Peyer's patch (tissue), 4 donors: Measurements from ENCODE around the gene FOXA3. TPM values are rescaled to one million over a fixed set of nuclear protein-coding genes. Genes with fewer than 3 reads are reported as not detected.

Experiments
- DNase-seq, 3 donors: peaks; one replicate each; pipeline ENCODE4 v3.0.0-alpha.2; 2017 to 2019
- H3K27ac ChIP-seq, 4 donors: fragments of 200-600 bp; sonication (generic); one replicate each; pipeline ENCODE4 v1.5.1; 2016 to 2019
- H3K27me3 ChIP-seq, 2 donors: fragments of 200-600 bp; sonication (generic); one replicate each; pipeline ENCODE4 v1.5.1; 2019
- H3K36me3 ChIP-seq, 3 donors: fragments of 200-600 bp; sonication (generic); one replicate each; pipeline ENCODE4 v1.5.1; 2016 to 2019
- H3K4me1 ChIP-seq, 4 donors: fragments of 200-600 bp; sonication (generic); one replicate each; pipeline ENCODE4 v1.5.1; 2016 to 2019
- H3K4me3 ChIP-seq, 4 donors: fragments of 200-600 bp; sonication (generic); 1 replicate in 3 of 4; 2 replicates in 1 of 4; pipeline ENCODE4 v1.5.1; 2016 to 2019; ENCODE audit warnings: mild to moderate bottlenecking in 1 of 4
- H3K9me3 ChIP-seq, 4 donors: fragments of 200-600 bp; sonication (generic); one replicate each; pipeline ENCODE4 v1.5.1; 2016 to 2019; ENCODE audit warnings: mild to moderate bottlenecking in 1 of 4
- POLR2A ChIP-seq, 2 donors: fragments of 450-650 bp; IDR thresholded peaks; one replicate each; pipeline ENCODE4 v1.5.1; 2017; ENCODE audit warnings: antibody characterized with exemption in 2 of 2, mild to moderate bottlenecking in 2 of 2, moderate library complexity in 2 of 2
- total RNA-seq, 4 donors: library from RNA; depleted of rRNA; stranded (reverse); fragments of >200 nt; gene quantifications; one replicate each; pipeline ENCODE4 v1.1.0, GENCODE V29; 2016
- TF ChIP-seq, protein P1 (sequence below), 6 experiments: fragments of 450-650 bp in 4 of 6; fragments of 200-600 bp in 2 of 6; sonication (generic) in 1 of 6; IDR thresholded peaks; one replicate each; pipeline ENCODE4 v1.5.1; 2017 to 2019; ENCODE audit warnings: antibody characterized with exemption in 6 of 6, mild to moderate bottlenecking in 3 of 6, moderate library complexity in 1 of 6

Gene FOXA3
- total RNA-seq, 4 donors from 2014 or later, result 9.1 to 17.0 (median 10.6) TPM

DNA sequence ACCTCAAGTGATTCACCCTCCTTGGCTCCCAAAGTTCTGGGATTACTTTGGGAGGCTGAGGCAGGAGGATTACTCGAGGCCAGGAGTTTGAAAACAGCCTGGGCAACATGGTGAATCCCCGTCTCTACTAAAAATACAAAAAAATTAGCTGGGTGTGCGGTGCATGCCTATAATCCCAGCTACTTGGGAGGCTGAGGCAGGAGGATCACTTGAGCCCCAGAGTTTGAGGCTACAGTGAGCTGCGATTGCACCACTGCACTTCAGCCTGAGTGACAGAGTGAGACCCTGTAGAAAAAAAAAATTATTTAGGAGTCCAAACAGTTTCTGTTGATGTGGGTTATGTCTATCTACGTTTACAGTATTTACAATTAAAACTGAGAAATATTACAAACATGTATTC lies 6.7 kb downstream of the FOXA3 start:
- no peak for DNase-seq
- Histone ChIP-seq H3K36me3 (no peaks in the 10 kb centered on the region), H3K9me3 (no peaks in the 10 kb centered on the region), H3K4me1 (no peaks in the 10 kb centered on the region), H3K4me3 (no peak overlapping the region), H3K27ac (no peak overlapping the region), H3K27me3 (no peaks in the 10 kb centered on the region)
- no peak for TF ChIP-seq POLR2A (IDR thresholded peaks at IDR 0.05)
- TF ChIP-seq, protein P1, sequence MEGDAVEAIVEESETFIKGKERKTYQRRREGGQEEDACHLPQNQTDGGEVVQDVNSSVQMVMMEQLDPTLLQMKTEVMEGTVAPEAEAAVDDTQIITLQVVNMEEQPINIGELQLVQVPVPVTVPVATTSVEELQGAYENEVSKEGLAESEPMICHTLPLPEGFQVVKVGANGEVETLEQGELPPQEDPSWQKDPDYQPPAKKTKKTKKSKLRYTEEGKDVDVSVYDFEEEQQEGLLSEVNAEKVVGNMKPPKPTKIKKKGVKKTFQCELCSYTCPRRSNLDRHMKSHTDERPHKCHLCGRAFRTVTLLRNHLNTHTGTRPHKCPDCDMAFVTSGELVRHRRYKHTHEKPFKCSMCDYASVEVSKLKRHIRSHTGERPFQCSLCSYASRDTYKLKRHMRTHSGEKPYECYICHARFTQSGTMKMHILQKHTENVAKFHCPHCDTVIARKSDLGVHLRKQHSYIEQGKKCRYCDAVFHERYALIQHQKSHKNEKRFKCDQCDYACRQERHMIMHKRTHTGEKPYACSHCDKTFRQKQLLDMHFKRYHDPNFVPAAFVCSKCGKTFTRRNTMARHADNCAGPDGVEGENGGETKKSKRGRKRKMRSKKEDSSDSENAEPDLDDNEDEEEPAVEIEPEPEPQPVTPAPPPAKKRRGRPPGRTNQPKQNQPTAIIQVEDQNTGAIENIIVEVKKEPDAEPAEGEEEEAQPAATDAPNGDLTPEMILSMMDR (IDR thresholded peaks at IDR 0.05), result no peak

DNA sequence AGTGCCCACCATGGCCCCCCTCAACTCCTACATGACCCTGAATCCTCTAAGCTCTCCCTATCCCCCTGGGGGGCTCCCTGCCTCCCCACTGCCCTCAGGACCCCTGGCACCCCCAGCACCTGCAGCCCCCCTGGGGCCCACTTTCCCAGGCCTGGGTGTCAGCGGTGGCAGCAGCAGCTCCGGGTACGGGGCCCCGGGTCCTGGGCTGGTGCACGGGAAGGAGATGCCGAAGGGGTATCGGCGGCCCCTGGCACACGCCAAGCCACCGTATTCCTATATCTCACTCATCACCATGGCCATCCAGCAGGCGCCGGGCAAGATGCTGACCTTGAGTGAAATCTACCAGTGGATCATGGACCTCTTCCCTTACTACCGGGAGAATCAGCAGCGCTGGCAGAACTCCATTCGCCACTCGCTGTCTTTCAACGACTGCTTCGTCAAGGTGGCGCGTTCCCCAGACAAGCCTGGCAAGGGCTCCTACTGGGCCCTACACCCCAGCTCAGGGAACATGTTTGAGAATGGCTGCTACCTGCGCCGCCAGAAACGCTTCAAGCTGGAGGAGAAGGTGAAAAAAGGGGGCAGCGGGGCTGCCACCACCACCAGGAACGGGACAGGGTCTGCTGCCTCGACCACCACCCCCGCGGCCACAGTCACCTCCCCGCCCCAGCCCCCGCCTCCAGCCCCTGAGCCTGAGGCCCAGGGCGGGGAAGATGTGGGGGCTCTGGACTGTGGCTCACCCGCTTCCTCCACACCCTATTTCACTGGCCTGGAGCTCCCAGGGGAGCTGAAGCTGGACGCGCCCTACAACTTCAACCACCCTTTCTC lies 8.2 kb downstream of the FOXA3 start:
- no peak for DNase-seq
- peaks cover 5 to 15% (median 7%) of the 10 kb centered on the region in 4 donors for H3K4me1 ChIP-seq
- TF ChIP-seq, protein P1 (IDR thresholded peaks at IDR 0.05), result no peak
- TF ChIP-seq POLR2A (IDR thresholded peaks at IDR 0.05), result no peak
- no peak overlapping the region for H3K27ac ChIP-seq
- no peaks in the 10 kb centered on the region for H3K27me3 ChIP-seq
- no peak overlapping the region for H3K4me3 ChIP-seq
- no peaks in the 10 kb centered on the region for H3K36me3 ChIP-seq
- H3K9me3 ChIP-seq, result no peaks in the 10 kb centered on the region

DNA sequence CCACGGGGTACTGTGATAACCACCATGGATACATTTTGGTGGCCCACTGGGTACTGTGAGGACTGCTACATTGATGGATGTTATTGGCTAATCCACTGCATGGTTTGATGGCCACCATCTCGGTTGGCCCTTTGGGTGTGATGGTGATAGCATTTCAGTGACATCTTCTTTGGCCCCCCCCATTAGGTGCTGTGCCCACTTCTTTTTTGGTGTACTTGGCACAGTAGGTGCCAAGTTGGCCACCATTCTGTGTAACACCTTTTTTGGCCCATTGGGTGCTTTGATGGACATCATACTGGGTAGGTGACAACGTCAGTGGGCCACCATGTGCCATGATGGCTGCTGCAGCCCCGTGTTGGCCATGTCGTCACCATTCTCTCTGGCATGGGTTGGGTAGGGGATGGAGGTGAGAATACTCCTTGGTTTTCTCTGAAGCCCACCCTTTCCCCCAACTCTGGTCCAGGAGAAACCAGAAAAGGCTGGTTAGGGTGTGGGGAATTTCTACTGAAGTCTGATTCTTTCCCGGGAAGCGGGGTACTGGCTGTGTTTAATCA lies 9.2 kb downstream of the FOXA3 start:
- Histone ChIP-seq H3K27ac (no peak overlapping the region), H3K9me3 (no peaks in the 10 kb centered on the region), H3K4me1 (peaks cover 5 to 23% (median 7%) of the 10 kb centered on the region in 4 donors), H3K27me3 (no peaks in the 10 kb centered on the region), H3K36me3 (no peaks in the 10 kb centered on the region), H3K4me3 (no peak overlapping the region)
- no peak for DNase-seq
- TF ChIP-seq, protein P1 (IDR thresholded peaks at IDR 0.05), result no peak
- TF ChIP-seq POLR2A (IDR thresholded peaks at IDR 0.05), result no peak

DNA sequence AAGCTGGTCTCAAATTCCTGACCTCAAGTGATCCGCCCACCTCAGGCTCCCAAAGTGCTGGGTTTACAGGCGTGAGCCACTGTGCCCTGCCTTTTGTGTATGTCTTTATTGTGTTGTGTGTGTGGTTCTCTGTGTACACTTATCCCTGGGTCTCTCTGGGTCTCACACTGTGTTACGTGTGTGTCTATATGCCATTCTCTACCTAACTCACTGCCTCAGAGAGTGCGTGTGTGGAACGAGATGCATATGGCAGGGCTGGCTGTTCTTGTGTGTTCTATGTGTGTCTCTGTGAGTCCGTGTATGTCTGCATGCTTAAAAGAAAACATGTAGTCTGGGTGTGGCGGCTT lies 10.5 kb downstream of the FOXA3 start:
- Histone ChIP-seq H3K27ac (no peak overlapping the region), H3K4me1 (peaks cover 5 to 27% (median 7%) of the 10 kb centered on the region in 4 donors)
- DNase-seq, result no peak

DNA sequence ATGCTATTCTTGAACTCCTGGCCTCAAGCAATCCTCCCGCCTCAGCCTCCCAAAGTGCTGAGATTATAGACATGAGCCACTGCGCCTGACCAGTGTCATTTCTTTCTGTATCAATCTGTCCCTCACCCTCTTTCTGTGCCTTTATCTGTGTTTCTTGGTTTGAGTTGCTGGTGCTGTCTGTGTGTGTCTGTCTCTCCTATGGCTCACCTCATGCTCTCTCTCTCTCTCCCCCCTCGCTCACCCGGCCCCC lies 12.0 kb downstream of the FOXA3 start:
- H3K4me1 ChIP-seq, result peaks cover 5 to 27% (median 7%) of the 10 kb centered on the region in 4 donors
- DNase-seq, result no peak
- H3K4me3 ChIP-seq, result peak overlapping the region in 1 of 4 donors; percentile 42

More for the DNA sequence above, 10.5 kb downstream of the FOXA3 start:
- H3K9me3 ChIP-seq, result no peaks in the 10 kb centered on the region
- H3K36me3 ChIP-seq, result no peaks in the 10 kb centered on the region
- no peak overlapping the region for H3K4me3 ChIP-seq
- no peaks in the 10 kb centered on the region for H3K27me3 ChIP-seq
- no peak for TF ChIP-seq POLR2A (IDR thresholded peaks at IDR 0.05)
- TF ChIP-seq, protein P1 (IDR thresholded peaks at IDR 0.05), result no peak

More for the DNA sequence above, 12.0 kb downstream of the FOXA3 start:
- no peaks in the 10 kb centered on the region for H3K36me3 ChIP-seq
- no peak for TF ChIP-seq POLR2A (IDR thresholded peaks at IDR 0.05)
- TF ChIP-seq, protein P1 (IDR thresholded peaks at IDR 0.05), result no peak
- H3K27ac ChIP-seq, result peak overlapping the region; percentile 49 to 83 (median 68)
- H3K27me3 ChIP-seq, result no peaks in the 10 kb centered on the region
- no peaks in the 10 kb centered on the region for H3K9me3 ChIP-seq
